Measurements from ENCODE around the gene NDUFS3.

NDUFS3 gene

DNA sequence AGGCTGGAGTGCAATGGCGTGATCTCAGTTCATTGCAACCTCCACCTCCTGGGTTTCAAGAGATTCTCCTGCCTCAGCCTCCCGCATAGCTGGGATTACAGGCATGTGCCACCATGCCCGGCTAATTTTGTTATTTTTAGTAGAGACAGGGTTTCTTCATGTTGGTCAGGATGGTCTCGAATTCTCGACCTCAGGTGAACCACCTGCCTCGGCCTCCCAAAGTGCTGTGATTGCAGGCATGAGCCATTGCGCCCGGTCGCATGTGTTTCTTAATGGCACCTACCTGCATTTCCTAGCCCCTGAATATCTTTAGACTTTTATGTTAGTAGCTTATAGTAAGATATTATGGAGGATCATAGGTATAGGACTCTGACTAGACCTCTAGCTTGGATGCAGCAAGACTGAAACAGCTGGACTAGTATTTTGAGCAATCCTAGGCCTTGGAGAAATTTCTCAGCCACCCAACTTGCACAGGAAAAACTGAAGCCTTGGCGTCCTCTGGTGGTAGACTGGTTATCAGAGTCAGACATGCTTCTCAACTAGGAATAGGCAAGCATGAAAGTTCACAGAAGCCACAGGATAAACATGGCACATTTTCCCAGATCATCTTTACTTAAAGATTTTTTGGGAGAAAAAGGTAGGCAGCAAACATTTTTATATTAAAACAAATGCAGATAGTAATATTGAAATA, 38.0 kb downstream of the NDUFS3 start (continued):
- TF ChIP-seq, protein P1, sequence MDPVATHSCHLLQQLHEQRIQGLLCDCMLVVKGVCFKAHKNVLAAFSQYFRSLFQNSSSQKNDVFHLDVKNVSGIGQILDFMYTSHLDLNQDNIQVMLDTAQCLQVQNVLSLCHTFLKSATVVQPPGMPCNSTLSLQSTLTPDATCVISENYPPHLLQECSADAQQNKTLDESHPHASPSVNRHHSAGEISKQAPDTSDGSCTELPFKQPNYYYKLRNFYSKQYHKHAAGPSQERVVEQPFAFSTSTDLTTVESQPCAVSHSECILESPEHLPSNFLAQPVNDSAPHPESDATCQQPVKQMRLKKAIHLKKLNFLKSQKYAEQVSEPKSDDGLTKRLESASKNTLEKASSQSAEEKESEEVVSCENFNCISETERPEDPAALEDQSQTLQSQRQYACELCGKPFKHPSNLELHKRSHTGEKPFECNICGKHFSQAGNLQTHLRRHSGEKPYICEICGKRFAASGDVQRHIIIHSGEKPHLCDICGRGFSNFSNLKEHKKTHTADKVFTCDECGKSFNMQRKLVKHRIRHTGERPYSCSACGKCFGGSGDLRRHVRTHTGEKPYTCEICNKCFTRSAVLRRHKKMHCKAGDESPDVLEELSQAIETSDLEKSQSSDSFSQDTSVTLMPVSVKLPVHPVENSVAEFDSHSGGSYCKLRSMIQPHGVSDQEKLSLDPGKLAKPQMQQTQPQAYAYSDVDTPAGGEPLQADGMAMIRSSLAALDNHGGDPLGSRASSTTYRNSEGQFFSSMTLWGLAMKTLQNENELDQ (tag by site-specific recombination; IDR thresholded peaks at IDR 0.05; ENCODE audit: low read depth), result no peak

DNA sequence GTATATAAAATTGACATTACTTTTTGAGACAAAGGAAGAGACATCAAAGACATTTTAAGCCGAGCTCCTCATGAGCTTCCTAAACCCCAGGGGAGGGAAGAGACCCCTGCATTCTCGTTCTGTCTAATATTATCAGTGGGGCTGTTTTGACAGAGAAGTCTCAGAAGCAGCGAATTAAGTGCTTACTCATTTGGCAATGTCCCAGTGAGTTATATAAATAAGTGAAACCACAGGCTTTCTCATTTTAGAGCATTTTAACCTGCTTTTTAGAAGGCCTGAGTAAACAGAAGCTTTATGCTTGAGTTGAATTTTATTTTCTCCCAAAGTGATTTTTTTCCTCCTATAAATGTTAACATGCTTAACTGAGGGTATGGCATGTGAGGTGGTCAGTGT, 38.5 kb downstream of the NDUFS3 start:
- TF ChIP-seq ZNF785 (tag by site-specific recombination; IDR thresholded peaks at IDR 0.05), result no peak
- TF ChIP-seq ZNF140 (tag by site-specific recombination; IDR thresholded peaks at IDR 0.05), result no peak
- no peak for TF ChIP-seq ZNF530 (tag by site-specific recombination; IDR thresholded peaks at IDR 0.05; ENCODE audit: low read depth)
- TF ChIP-seq SETDB1 (IDR thresholded peaks at IDR 0.05; ENCODE audit: insufficient read length, low read length), result no peak
- no peak for TF ChIP-seq MYNN (tag by site-specific recombination; IDR thresholded peaks at IDR 0.05; ENCODE audit: borderline replicate concordance)
- TF ChIP-seq ZNF221 (tag by site-specific recombination; IDR thresholded peaks at IDR 0.05; ENCODE audit: borderline replicate concordance), result no peak
- no peak for TF ChIP-seq ZNF777 (tag by site-specific recombination; IDR thresholded peaks at IDR 0.05; ENCODE audit: borderline replicate concordance)
- TF ChIP-seq ZFP3 (tag by site-specific recombination; IDR thresholded peaks at IDR 0.05; ENCODE audit: low read depth), result no peak
- TF ChIP-seq ZNF133 (tag by site-specific recombination; IDR thresholded peaks at IDR 0.05), result no peak
- TF ChIP-seq ZNF302 (tag by site-specific recombination; IDR thresholded peaks at IDR 0.05; ENCODE audit: low read depth), result no peak
- TF ChIP-seq, protein P2, sequence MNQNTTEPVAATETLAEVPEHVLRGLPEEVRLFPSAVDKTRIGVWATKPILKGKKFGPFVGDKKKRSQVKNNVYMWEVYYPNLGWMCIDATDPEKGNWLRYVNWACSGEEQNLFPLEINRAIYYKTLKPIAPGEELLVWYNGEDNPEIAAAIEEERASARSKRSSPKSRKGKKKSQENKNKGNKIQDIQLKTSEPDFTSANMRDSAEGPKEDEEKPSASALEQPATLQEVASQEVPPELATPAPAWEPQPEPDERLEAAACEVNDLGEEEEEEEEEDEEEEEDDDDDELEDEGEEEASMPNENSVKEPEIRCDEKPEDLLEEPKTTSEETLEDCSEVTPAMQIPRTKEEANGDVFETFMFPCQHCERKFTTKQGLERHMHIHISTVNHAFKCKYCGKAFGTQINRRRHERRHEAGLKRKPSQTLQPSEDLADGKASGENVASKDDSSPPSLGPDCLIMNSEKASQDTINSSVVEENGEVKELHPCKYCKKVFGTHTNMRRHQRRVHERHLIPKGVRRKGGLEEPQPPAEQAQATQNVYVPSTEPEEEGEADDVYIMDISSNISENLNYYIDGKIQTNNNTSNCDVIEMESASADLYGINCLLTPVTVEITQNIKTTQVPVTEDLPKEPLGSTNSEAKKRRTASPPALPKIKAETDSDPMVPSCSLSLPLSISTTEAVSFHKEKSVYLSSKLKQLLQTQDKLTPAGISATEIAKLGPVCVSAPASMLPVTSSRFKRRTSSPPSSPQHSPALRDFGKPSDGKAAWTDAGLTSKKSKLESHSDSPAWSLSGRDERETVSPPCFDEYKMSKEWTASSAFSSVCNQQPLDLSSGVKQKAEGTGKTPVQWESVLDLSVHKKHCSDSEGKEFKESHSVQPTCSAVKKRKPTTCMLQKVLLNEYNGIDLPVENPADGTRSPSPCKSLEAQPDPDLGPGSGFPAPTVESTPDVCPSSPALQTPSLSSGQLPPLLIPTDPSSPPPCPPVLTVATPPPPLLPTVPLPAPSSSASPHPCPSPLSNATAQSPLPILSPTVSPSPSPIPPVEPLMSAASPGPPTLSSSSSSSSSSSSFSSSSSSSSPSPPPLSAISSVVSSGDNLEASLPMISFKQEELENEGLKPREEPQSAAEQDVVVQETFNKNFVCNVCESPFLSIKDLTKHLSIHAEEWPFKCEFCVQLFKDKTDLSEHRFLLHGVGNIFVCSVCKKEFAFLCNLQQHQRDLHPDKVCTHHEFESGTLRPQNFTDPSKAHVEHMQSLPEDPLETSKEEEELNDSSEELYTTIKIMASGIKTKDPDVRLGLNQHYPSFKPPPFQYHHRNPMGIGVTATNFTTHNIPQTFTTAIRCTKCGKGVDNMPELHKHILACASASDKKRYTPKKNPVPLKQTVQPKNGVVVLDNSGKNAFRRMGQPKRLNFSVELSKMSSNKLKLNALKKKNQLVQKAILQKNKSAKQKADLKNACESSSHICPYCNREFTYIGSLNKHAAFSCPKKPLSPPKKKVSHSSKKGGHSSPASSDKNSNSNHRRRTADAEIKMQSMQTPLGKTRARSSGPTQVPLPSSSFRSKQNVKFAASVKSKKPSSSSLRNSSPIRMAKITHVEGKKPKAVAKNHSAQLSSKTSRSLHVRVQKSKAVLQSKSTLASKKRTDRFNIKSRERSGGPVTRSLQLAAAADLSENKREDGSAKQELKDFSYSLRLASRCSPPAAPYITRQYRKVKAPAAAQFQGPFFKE (tag by site-specific recombination; IDR thresholded peaks at IDR 0.05; ENCODE audit: borderline replicate concordance), result no peak
- TF ChIP-seq ZNF791 (tag by site-specific recombination; IDR thresholded peaks at IDR 0.05), result no peak
- ChIA-PET CTCF (interaction anchor here (0.6 to 2.5 kb wide), 10 partner anchors 9 to 358 kb away, joined by 3 to 18 read pairs (median 5); partner anchors contain the start of gene C1QTNF4), POLR2A (no interaction called here)
- Histone ChIP-seq H3K4me3 (ENCODE audit: low read depth, low read length) (no peak overlapping the region), H3K4me1 (ENCODE audit: control insufficient read depth, insufficient read depth, low read length) (no peaks in the 10 kb centered on the region), H3K27ac (ENCODE audit: extremely low read depth, low read depth, low read length) (no peak overlapping the region), H3K9me3 (ENCODE audit: control insufficient read depth, insufficient read depth, low read depth, low read length) (no peaks in the 10 kb centered on the region), H3K36me3 (ENCODE audit: control insufficient read depth in 2 of 2, insufficient read depth in 1 of 2, low read length in 2 of 2) (peaks cover 11 to 58% of the 10 kb centered on the region in 2 experiments)

DNA sequence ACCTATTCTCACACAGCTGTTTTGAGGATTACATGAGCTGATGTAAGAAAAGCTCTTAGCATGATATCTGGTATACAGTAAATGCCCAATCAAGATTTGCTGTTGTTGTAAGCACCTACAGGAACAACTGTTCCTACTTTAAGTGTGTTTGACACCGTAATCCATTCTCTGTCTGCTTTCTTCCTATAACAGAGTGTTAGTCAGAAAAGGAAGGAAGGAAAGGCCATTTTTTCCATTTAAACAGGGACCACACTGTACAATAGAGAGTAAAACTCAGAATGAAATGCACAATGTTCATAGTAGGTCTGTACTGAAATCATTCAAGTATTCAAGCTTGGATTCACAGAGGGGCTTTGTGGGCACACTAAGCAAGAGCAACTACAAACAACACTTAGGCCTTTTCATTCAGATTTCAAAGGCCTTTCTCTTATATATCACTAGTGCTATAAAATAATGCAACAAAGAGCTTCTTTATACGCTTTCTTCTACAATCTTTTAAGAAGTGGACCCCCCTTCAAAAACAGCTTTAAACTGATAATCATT, 42.0 kb downstream of the NDUFS3 start:
- Histone ChIP-seq H3K9me3 (ENCODE audit: control insufficient read depth, insufficient read depth, low read depth, low read length) (no peaks in the 10 kb centered on the region), H3K4me3 (ENCODE audit: low read depth, low read length) (no peak overlapping the region), H3K27ac (ENCODE audit: extremely low read depth, low read depth, low read length) (no peak overlapping the region), H3K4me1 (ENCODE audit: control insufficient read depth, insufficient read depth, low read length) (no peaks in the 10 kb centered on the region), H3K36me3 (ENCODE audit: control insufficient read depth in 2 of 2, insufficient read depth in 1 of 2, low read length in 2 of 2) (peaks cover 30 to 83% of the 10 kb centered on the region in 2 experiments)
- CTCF ChIA-PET, result interaction anchor here (0.7 to 0.8 kb wide), 2 partner anchors 23 to 28 kb away, joined by 3 to 4 read pairs; no protein-coding TSS in a partner anchor
- POLR2A ChIA-PET, result no interaction called here
- TF ChIP-seq GLI4 (tag by site-specific recombination; IDR thresholded peaks at IDR 0.05) (no peak), MZF1 (tag by site-specific recombination; IDR thresholded peaks at IDR 0.05; ENCODE audit: borderline replicate concordance) (no peak), ZNF311 (tag by site-specific recombination; IDR thresholded peaks at IDR 0.05; ENCODE audit: borderline replicate concordance) (no peak), REPIN1 (tag by site-specific recombination; IDR thresholded peaks at IDR 0.05; ENCODE audit: low read depth) (no peak), HOXC10 (CRISPR knock-in tag; IDR thresholded peaks at IDR 0.05) (no peak), ZNF24 (tag by site-specific recombination; IDR thresholded peaks at IDR 0.05) (no peak), ZNF133 (tag by site-specific recombination; IDR thresholded peaks at IDR 0.05) (no peak)
- TF ChIP-seq, protein P1 (tag by site-specific recombination; IDR thresholded peaks at IDR 0.05; ENCODE audit: low read depth), result no peak
- TF ChIP-seq, protein P3, sequence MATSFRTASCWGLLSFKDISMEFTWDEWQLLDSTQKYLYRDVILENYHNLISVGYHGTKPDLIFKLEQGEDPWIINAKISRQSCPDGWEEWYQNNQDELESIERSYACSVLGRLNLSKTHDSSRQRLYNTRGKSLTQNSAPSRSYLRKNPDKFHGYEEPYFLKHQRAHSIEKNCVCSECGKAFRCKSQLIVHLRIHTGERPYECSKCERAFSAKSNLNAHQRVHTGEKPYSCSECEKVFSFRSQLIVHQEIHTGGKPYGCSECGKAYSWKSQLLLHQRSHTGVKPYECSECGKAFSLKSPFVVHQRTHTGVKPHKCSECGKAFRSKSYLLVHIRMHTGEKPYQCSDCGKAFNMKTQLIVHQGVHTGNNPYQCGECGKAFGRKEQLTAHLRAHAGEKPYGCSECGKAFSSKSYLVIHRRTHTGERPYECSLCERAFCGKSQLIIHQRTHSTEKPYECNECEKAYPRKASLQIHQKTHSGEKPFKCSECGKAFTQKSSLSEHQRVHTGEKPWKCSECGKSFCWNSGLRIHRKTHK (tag by site-specific recombination; IDR thresholded peaks at IDR 0.05), result no peak

Data from HEK293 (cell line).